Measurements from ENCODE around the gene LSM5. TPM values are rescaled to one million over a fixed set of nuclear protein-coding genes. Genes with fewer than 3 reads are reported as not detected.

Gene LSM5
- total RNA-seq, 1 experiment from 2014 or later: 81.0 TPM

DNA sequence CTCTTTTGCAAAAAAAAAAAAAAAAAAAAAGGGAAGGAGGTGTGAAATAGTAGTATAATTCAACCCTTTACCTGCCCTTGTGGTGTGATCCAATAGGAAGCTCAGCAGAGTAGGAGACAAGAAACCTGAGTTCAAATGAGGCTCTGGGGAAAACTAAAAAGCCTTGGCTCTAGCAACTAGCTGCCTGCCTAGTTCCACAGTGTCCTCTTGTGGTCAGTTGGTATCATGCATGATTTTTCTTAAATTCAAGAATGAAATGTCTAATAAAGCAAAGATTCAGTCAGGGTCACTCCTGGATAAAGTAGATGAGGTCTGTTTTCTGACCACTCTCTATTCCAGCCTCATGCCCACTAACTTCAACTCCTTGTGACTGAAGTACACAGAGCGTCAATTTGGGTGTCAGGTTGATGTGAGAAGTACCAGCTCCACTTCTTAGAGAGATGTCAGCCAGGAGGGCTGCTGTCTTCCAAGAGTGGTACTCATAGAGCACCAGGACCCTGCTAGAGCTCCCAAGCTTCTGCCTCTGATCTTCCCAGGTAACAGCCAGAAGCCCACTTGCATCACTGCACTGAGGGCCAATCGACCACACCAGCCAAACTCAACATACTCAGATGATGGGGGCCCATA, 10.5 kb downstream of the LSM5 start:
- no TSS peak for BruUV-seq (replicated peaks)
- Histone ChIP-seq H4K20me1 (ENCODE audit: insufficient read depth) (no peaks in the 10 kb centered on the region), H3K27ac (ENCODE audit: low read depth, low read length) (no peak overlapping the region), H3K4me1 (ENCODE audit: control insufficient read depth in 1 of 2, insufficient read depth in 2 of 2, low read length in 2 of 2) (no peaks in the 10 kb centered on the region), H3K9ac (ENCODE audit: low read length) (no peak overlapping the region), H3K4me2 (ENCODE audit: low read length) (no peak overlapping the region), H3K9me2 (ENCODE audit: insufficient read depth) (no peaks in the 10 kb centered on the region), H3K9me3 (ENCODE audit: control insufficient read depth in 1 of 2, insufficient read depth in 1 of 2, low read depth in 1 of 2, low read length in 2 of 2) (no peaks in the 10 kb centered on the region), H3K36me3 (ENCODE audit: control insufficient read depth in 1 of 2, insufficient read depth in 2 of 2, low read length in 2 of 2) (no peaks in the 10 kb centered on the region), H3K79me2 (ENCODE audit: insufficient read depth, low read length) (no peaks in the 10 kb centered on the region), H3K27me3 (ENCODE audit: insufficient read depth, low read length) (no peaks in the 10 kb centered on the region), H2AFZ (ENCODE audit: low read depth, low read length, poor library complexity, severe bottlenecking) (no peak overlapping the region), H3K4me3 (replicated peaks in 1 of 2; ENCODE audit: low read depth in 1 of 2, low read length in 2 of 2) (no peak overlapping the region)
- ChIA-PET POLR2A (interaction anchor here (0.9 kb wide), 1 partner anchor 270 kb away, joined by 3 read pairs; no protein-coding TSS in a partner anchor), RAD21 (ENCODE audit: low non-redundant PET in 1 of 2, low total read pairs in 2 of 2, uncharacterized antibody in 2 of 2, unreplicated experiment in 2 of 2) (interaction anchor here (0.7 to 1.2 kb wide), 3 partner anchors 269 to 271 kb away, joined by 4 to 5 read pairs (median 5); no protein-coding TSS in a partner anchor), CTCF (interaction anchor here (2.0 to 4.2 kb wide), 2 partner anchors 269 to 275 kb away, joined by 7 to 47 read pairs; no protein-coding TSS in a partner anchor)
- ATAC-seq: peak; percentile 71
- TF ChIP-seq, protein P1, sequence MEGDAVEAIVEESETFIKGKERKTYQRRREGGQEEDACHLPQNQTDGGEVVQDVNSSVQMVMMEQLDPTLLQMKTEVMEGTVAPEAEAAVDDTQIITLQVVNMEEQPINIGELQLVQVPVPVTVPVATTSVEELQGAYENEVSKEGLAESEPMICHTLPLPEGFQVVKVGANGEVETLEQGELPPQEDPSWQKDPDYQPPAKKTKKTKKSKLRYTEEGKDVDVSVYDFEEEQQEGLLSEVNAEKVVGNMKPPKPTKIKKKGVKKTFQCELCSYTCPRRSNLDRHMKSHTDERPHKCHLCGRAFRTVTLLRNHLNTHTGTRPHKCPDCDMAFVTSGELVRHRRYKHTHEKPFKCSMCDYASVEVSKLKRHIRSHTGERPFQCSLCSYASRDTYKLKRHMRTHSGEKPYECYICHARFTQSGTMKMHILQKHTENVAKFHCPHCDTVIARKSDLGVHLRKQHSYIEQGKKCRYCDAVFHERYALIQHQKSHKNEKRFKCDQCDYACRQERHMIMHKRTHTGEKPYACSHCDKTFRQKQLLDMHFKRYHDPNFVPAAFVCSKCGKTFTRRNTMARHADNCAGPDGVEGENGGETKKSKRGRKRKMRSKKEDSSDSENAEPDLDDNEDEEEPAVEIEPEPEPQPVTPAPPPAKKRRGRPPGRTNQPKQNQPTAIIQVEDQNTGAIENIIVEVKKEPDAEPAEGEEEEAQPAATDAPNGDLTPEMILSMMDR (IDR thresholded peaks at IDR 0.05 in 2 of 3, conservative IDR thresholded peaks at IDR 0.05 in 1 of 3; ENCODE audit: borderline replicate concordance in 1 of 3, insufficient read depth in 1 of 3, low read depth in 2 of 3, low read length in 2 of 3): peak; percentile 79 to 92 (median 91)
- TF ChIP-seq CBX3 (IDR thresholded peaks at IDR 0.05; ENCODE audit: low read depth) (no peak), RAD21 (IDR thresholded peaks at IDR 0.05; ENCODE audit: low read depth) (peak; percentile 94), JUND (IDR thresholded peaks at IDR 0.05) (no peak)
- peak; percentile 49 for DNase-seq (ENCODE audit: low read depth, low spot score)
- intact Hi-C loops (cut with micrococcal nuclease): loop anchor here (1.0 to 5.0 kb wide), 3 partner anchors 137 to 735 kb away; no protein-coding TSS in a partner anchor

DNA sequence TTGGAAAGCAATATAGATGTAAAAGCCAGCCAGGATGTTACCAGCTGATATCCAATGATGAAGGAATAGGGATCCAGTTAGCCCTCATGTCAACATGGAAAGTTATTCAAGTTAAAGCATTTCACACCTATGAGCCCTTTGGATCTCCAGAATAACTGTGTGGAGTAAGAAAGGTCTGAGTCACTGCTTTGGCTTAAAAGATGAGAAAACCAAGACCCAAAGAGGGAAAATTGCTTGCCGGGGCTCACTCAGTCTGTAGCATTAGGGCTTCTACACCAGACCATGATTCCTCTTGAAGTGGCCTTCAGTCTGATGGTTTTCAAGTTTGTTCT, 12.6 kb downstream of the LSM5 start:
- ChIA-PET RAD21 (ENCODE audit: low non-redundant PET in 1 of 2, low total read pairs in 2 of 2, uncharacterized antibody in 2 of 2, unreplicated experiment in 2 of 2) (no interaction called here), POLR2A (no interaction called here), CTCF (interaction anchor here (4.2 kb wide), 1 partner anchor 267 kb away, joined by 47 read pairs; no protein-coding TSS in a partner anchor)
- ATAC-seq (no peak), DNase-seq (ENCODE audit: low read depth, low spot score) (no peak)
- H3K4me1 ChIP-seq (ENCODE audit: control insufficient read depth in 1 of 2, insufficient read depth in 2 of 2, low read length in 2 of 2): no peaks in the 10 kb centered on the region
- H3K4me3 ChIP-seq (replicated peaks in 1 of 2; ENCODE audit: low read depth in 1 of 2, low read length in 2 of 2): no peak overlapping the region
- H3K27me3 ChIP-seq (ENCODE audit: insufficient read depth, low read length): no peaks in the 10 kb centered on the region
- no peak overlapping the region for H3K4me2 ChIP-seq (ENCODE audit: low read length)
- no peaks in the 10 kb centered on the region for H4K20me1 ChIP-seq (ENCODE audit: insufficient read depth)
- H3K9me3 ChIP-seq (ENCODE audit: control insufficient read depth in 1 of 2, insufficient read depth in 1 of 2, low read depth in 1 of 2, low read length in 2 of 2): no peaks in the 10 kb centered on the region
- H3K9me2 ChIP-seq (ENCODE audit: insufficient read depth): no peaks in the 10 kb centered on the region
- no peak overlapping the region for H3K9ac ChIP-seq (ENCODE audit: low read length)
- no peaks in the 10 kb centered on the region for H3K79me2 ChIP-seq (ENCODE audit: insufficient read depth, low read length)
- no TSS peak for BruUV-seq (replicated peaks)
- no peak overlapping the region for H3K27ac ChIP-seq (ENCODE audit: low read depth, low read length)
- intact Hi-C loops (cut with micrococcal nuclease): loop anchor here (5.0 kb wide), 1 partner anchor 135 kb away; no protein-coding TSS in a partner anchor
- H3K36me3 ChIP-seq (ENCODE audit: control insufficient read depth in 1 of 2, insufficient read depth in 2 of 2, low read length in 2 of 2): no peaks in the 10 kb centered on the region
- H2AFZ ChIP-seq (ENCODE audit: low read depth, low read length, poor library complexity, severe bottlenecking): no peak overlapping the region
- TF ChIP-seq POLR2A (IDR thresholded peaks at IDR 0.05; ENCODE audit: borderline replicate concordance, extremely low read depth, insufficient read depth, insufficient read length) (no peak), CBX3 (IDR thresholded peaks at IDR 0.05; ENCODE audit: low read depth) (no peak), SIN3A (IDR thresholded peaks at IDR 0.05; ENCODE audit: low read depth) (no peak), FOSL1 (IDR thresholded peaks at IDR 0.05; ENCODE audit: low read depth) (no peak), POLR2AphosphoS5 (IDR thresholded peaks at IDR 0.05; ENCODE audit: low read depth, low read length) (no peak), EZH2 (IDR thresholded peaks at IDR 0.05) (no peak)
- TF ChIP-seq, protein P2, sequence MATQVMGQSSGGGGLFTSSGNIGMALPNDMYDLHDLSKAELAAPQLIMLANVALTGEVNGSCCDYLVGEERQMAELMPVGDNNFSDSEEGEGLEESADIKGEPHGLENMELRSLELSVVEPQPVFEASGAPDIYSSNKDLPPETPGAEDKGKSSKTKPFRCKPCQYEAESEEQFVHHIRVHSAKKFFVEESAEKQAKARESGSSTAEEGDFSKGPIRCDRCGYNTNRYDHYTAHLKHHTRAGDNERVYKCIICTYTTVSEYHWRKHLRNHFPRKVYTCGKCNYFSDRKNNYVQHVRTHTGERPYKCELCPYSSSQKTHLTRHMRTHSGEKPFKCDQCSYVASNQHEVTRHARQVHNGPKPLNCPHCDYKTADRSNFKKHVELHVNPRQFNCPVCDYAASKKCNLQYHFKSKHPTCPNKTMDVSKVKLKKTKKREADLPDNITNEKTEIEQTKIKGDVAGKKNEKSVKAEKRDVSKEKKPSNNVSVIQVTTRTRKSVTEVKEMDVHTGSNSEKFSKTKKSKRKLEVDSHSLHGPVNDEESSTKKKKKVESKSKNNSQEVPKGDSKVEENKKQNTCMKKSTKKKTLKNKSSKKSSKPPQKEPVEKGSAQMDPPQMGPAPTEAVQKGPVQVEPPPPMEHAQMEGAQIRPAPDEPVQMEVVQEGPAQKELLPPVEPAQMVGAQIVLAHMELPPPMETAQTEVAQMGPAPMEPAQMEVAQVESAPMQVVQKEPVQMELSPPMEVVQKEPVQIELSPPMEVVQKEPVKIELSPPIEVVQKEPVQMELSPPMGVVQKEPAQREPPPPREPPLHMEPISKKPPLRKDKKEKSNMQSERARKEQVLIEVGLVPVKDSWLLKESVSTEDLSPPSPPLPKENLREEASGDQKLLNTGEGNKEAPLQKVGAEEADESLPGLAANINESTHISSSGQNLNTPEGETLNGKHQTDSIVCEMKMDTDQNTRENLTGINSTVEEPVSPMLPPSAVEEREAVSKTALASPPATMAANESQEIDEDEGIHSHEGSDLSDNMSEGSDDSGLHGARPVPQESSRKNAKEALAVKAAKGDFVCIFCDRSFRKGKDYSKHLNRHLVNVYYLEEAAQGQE (IDR thresholded peaks at IDR 0.05; ENCODE audit: low read depth): no peak
- TF ChIP-seq, protein P3, sequence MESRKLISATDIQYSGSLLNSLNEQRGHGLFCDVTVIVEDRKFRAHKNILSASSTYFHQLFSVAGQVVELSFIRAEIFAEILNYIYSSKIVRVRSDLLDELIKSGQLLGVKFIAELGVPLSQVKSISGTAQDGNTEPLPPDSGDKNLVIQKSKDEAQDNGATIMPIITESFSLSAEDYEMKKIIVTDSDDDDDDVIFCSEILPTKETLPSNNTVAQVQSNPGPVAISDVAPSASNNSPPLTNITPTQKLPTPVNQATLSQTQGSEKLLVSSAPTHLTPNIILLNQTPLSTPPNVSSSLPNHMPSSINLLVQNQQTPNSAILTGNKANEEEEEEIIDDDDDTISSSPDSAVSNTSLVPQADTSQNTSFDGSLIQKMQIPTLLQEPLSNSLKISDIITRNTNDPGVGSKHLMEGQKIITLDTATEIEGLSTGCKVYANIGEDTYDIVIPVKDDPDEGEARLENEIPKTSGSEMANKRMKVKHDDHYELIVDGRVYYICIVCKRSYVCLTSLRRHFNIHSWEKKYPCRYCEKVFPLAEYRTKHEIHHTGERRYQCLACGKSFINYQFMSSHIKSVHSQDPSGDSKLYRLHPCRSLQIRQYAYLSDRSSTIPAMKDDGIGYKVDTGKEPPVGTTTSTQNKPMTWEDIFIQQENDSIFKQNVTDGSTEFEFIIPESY (IDR thresholded peaks at IDR 0.05; ENCODE audit: extremely low read depth, insufficient replicate concordance, low read length): no peak
- TF ChIP-seq, protein P4, sequence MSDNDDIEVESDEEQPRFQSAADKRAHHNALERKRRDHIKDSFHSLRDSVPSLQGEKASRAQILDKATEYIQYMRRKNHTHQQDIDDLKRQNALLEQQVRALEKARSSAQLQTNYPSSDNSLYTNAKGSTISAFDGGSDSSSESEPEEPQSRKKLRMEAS (IDR thresholded peaks at IDR 0.05): no peak

All from HCT116 (cell line).